IMR-90 (cell line): ENCODE measurements around the gene ARHGAP19. TPM values are rescaled to one million over a fixed set of nuclear protein-coding genes. Genes with fewer than 3 reads are reported as not detected.

Experiments
- ATAC-seq: fragments of 200-7000 bp; cut with Tn5 transposase; 2 replicates; pipeline ENCODE4 v1.9.1; 2020; ENCODE audit warnings: low read depth, mild to moderate bottlenecking, moderate library complexity
- BruUV-seq: library from RNA; stranded (reverse); fragments of 400-500 nt; replicated peaks from 2 replicates; lab custom pipeline; 2021; lab: Mats Ljungman, UMichigan
- CTCF ChIA-PET: fragments of 300-600 bp; formaldehyde crosslinking; extraction: SDS; loops from one replicate; lab custom pipeline; 2021; ENCODE audit warnings: antibody characterized with exemption; lab: Yijun Ruan, JAX
- POLR2A ChIA-PET: fragments of 300-600 bp; sonication (Branson Sonifier 250); formaldehyde crosslinking; loops from one replicate; lab custom pipeline; 2022; ENCODE audit warnings: antibody characterized with exemption; ENCODE audit not compliant: unreplicated experiment; lab: Charles Lee
- DNase-seq: peaks from one replicate; pipeline ENCODE4 v3.0.0; 2013
- H2AFZ ChIP-seq: replicated peaks from 2 replicates; pipeline ENCODE3; 2013; ENCODE audit warnings: low read length, mild to moderate bottlenecking; ENCODE audit not compliant: poor library complexity
- H2AK5ac ChIP-seq: 2 replicates; pipeline ENCODE4 v1.6.1; 2013; ENCODE audit warnings: low read depth, low read length, inconsistent platforms
- H2AK9ac ChIP-seq: replicated peaks from 2 replicates; pipeline ENCODE3; 2013; ENCODE audit warnings: mild to moderate bottlenecking, low read depth, low read length, moderate library complexity; ENCODE audit not compliant: poor library complexity
- H2BK120ac ChIP-seq: 2 replicates; pipeline ENCODE4 v1.6.1; 2013; ENCODE audit warnings: low read depth, low read length, inconsistent platforms
- H2BK15ac ChIP-seq: 3 replicates; pipeline ENCODE4 v1.6.1; 2013; ENCODE audit warnings: low read depth, low read length, inconsistent platforms
- H2BK20ac ChIP-seq: 2 replicates; pipeline ENCODE4 v1.6.1; 2013; ENCODE audit warnings: low read depth, mild to moderate bottlenecking, inconsistent platforms, low read length, moderate library complexity
- H2BK5ac ChIP-seq: 2 replicates; pipeline ENCODE4 v1.6.1; 2013; ENCODE audit warnings: mild to moderate bottlenecking, low read depth, low read length, inconsistent platforms; ENCODE audit not compliant: poor library complexity, severe bottlenecking
- H3K14ac ChIP-seq: replicated peaks from 2 replicates; pipeline ENCODE4 v1.6.1; 2013; ENCODE audit warnings: low read depth, low read length, inconsistent platforms
- H3K18ac ChIP-seq: 2 replicates; pipeline ENCODE4 v1.6.1; 2013; ENCODE audit warnings: low read depth, low read length, control low read depth
- H3K23ac ChIP-seq: 2 replicates; pipeline ENCODE4 v1.6.1; 2013; ENCODE audit warnings: low read depth, low read length, inconsistent platforms
- H3K27ac ChIP-seq: 2 replicates; pipeline ENCODE4 v1.5.1; 2013; ENCODE audit warnings: mild to moderate bottlenecking, control low read depth, low read length; ENCODE audit not compliant: insufficient read depth
- H3K27me3 ChIP-seq: 2 replicates; pipeline ENCODE4 v1.6.1; 2013; ENCODE audit warnings: low read length; ENCODE audit not compliant: control insufficient read depth, insufficient read depth
- H3K36me3 ChIP-seq: 2 replicates; pipeline ENCODE4 v1.6.1; 2013; ENCODE audit warnings: low read length, mixed read lengths; ENCODE audit not compliant: control insufficient read depth, insufficient read depth
- H3K4ac ChIP-seq: 2 replicates; pipeline ENCODE4 v1.6.1; 2013; ENCODE audit warnings: low read depth, low read length, inconsistent platforms
- H3K4me1 ChIP-seq: 2 replicates; pipeline ENCODE4 v1.6.1; 2013; ENCODE audit warnings: low read length, mixed read lengths; ENCODE audit not compliant: control insufficient read depth, insufficient read depth
- H3K4me2 ChIP-seq: 2 replicates; pipeline ENCODE4 v1.6.1; 2013; ENCODE audit warnings: low read depth, mild to moderate bottlenecking, control low read depth, low read length, moderate library complexity
- H3K4me3 ChIP-seq: 2 replicates; pipeline ENCODE4 v1.5.1; 2013; ENCODE audit warnings: low read depth, mild to moderate bottlenecking, control low read depth, low read length, moderate library complexity; ENCODE audit not compliant: insufficient read depth
- H3K56ac ChIP-seq: 2 replicates; pipeline ENCODE4 v1.6.1; 2013; ENCODE audit warnings: low read length, inconsistent platforms; ENCODE audit not compliant: insufficient read depth; ENCODE audit errors: extremely low read depth
- H3K79me1 ChIP-seq, 2 experiments: 2 replicates each; pipeline ENCODE4 v1.6.1; 2013; ENCODE audit warnings: low read length in 2 of 2, inconsistent platforms in 1 of 2, low read depth in 1 of 2
- H3K9ac ChIP-seq: 2 replicates; pipeline ENCODE4 v1.6.1; 2013; ENCODE audit warnings: low read depth, low read length, control low read depth
- H3K9me1 ChIP-seq: 2 replicates; pipeline ENCODE4 v1.6.1; 2013; ENCODE audit warnings: low read length, inconsistent platforms; ENCODE audit not compliant: insufficient read depth
- H3K9me3 ChIP-seq: 2 replicates; pipeline ENCODE4 v1.6.1; 2013; ENCODE audit warnings: low read length; ENCODE audit not compliant: control insufficient read depth, insufficient read depth
- H4K20me1 ChIP-seq: 2 replicates; pipeline ENCODE4 v1.6.1; 2013; ENCODE audit warnings: low read length, inconsistent platforms; ENCODE audit not compliant: insufficient read depth
- H4K5ac ChIP-seq: 2 replicates; pipeline ENCODE4 v1.6.1; 2013; ENCODE audit warnings: mild to moderate bottlenecking, low read depth, low read length, control low read depth
- H4K8ac ChIP-seq, 2 experiments: 2 replicates each; pipeline ENCODE4 v1.6.1; 2013; ENCODE audit warnings: low read depth in 2 of 2, low read length in 2 of 2, control low read depth in 1 of 2, inconsistent platforms in 1 of 2
- H4K91ac ChIP-seq: 2 replicates; pipeline ENCODE4 v1.6.1; 2013; ENCODE audit warnings: low read depth, low read length, inconsistent platforms; ENCODE audit not compliant: insufficient read depth
- BHLHE40 ChIP-seq: fragments of 150-350 bp; IDR thresholded peaks from 2 replicates; pipeline ENCODE4 v1.6.1; 2016; ENCODE audit warnings: mild to moderate bottlenecking, low read depth, low read length
- NFE2L2 ChIP-seq: fragments of 150-350 bp; IDR thresholded peaks from 2 replicates; pipeline ENCODE4 v1.6.1; 2016; ENCODE audit warnings: low read depth, mild to moderate bottlenecking, low read length
- WGBS, 2 experiments: methylation state at CpG; one replicate each; pipeline versions ENCODE4 v1.1.5 to v1.1.7; 2013; ENCODE audit warnings: missing lambda C conversion rate in 2 of 2; ENCODE audit not compliant: insufficient read length in 1 of 2; ENCODE audit errors: extremely low coverage in 2 of 2; 5-methylcytosine and 5-hydroxymethylcytosine counted together
- dilution Hi-C: fragments of 300-500 bp; cut with HindIII; formaldehyde crosslinking; loops from one replicate; pipeline ENCODE4 v1.14.3; 2018; ENCODE audit warnings: low sequenced_read_pairs; ENCODE audit not compliant: unreplicated experiment
- in situ Hi-C: fragments of 300-500 bp; cut with MboI; formaldehyde crosslinking; loops from 3 replicates; pipeline ENCODE4 v1.14.3; 2019; ENCODE audit warnings: low sequenced_read_pairs, inconsistent platforms, mixed read lengths
- intact Hi-C: fragments of 100-400 bp; cut with micrococcal nuclease; formaldehyde crosslinking; loops from 2 replicates; pipeline ENCODE4 v1.10.0; 2022
- polyA plus RNA-seq, 3 experiments: library from polyadenylated mRNA; depleted of rRNA; stranded (reverse); fragments of >200 nt; gene quantifications; 2 replicates each; pipeline ENCODE4 v1.2.3, GENCODE V29; 2012; ENCODE audit warnings: low replicate concordance in 1 of 3
- total RNA-seq: library from RNA; depleted of rRNA; stranded (reverse); fragments of >200 nt; gene quantifications from 2 replicates; pipeline ENCODE4 v1.2.3, GENCODE V29; 2012

ARHGAP19 gene
- total and polyA plus RNA-seq, 2 of the 4 experiments (the other 2 are of a cell fraction): 6.3 to 7.0 TPM

- CTCF ChIA-PET: no interaction called here
- no peak overlapping the region for H2BK15ac ChIP-seq
- no peak overlapping the region for H3K9ac ChIP-seq
Observed at GRCh38 chr10:97312897-97313296, 20.5 kb upstream of the ARHGAP19 start.

More at GRCh38 chr10:97312897-97313296, 20.5 kb upstream of the ARHGAP19 start:
- ATAC-seq (no peak), DNase-seq (no peak)
- Histone ChIP-seq H3K36me3 (no peaks in the 10 kb centered on the region), H2BK20ac (no peak overlapping the region), H4K8ac (no peak overlapping the region), H3K18ac (no peak overlapping the region), H3K27ac (no peak overlapping the region), H4K91ac (no peak overlapping the region), H3K4me1 (no peaks in the 10 kb centered on the region), H2AK5ac (no peak overlapping the region), H3K56ac (no peak overlapping the region), H3K79me1 (no peaks in the 10 kb centered on the region), H3K4me2 (no peak overlapping the region), H3K4ac (no peak overlapping the region), H2AFZ (no peak overlapping the region), H3K4me3 (no peak overlapping the region), H2BK120ac (no peak overlapping the region), H4K20me1 (no peaks in the 10 kb centered on the region), H3K27me3 (no peaks in the 10 kb centered on the region), H3K14ac (no peak overlapping the region), H2BK5ac (no peak overlapping the region), H3K9me3 (no peaks in the 10 kb centered on the region), H4K5ac (no peak overlapping the region), H3K23ac (no peak overlapping the region), H3K9me1 (no peaks in the 10 kb centered on the region), H2AK9ac (no peak overlapping the region)
- POLR2A ChIA-PET: no interaction called here
- 80% methylated on average over 1 of the region's 6 CpGs; no CpG with 5 or more reads in 1 of the 2 experiments for WGBS, 2 experiments
- TF ChIP-seq BHLHE40: no peak
- no peak for TF ChIP-seq NFE2L2
- in situ Hi-C loops (no loop called here), intact Hi-C loops (no loop called here), dilution Hi-C loops (no loop called here)
- BruUV-seq: no TSS peak
